Fibroblast of skin of abdomen (primary cell): Measurements from ENCODE around the gene SSC4D. TPM values are rescaled to one million over a fixed set of nuclear protein-coding genes. Genes with fewer than 3 reads are reported as not detected.
"Not testable (repeated sequence)": the region's sequence is repeated elsewhere in the genome, so short reads cannot be mapped to it uniquely, and the experiment has no call there.

Experiments used
- DNase-seq: peaks from one replicate; pipeline ENCODE4 v3.0.0-alpha.2; 2013
- polyA plus RNA-seq, 2 experiments: library from polyadenylated mRNA; unstranded; fragments of 120-200 nt; gene quantifications; one replicate each; pipeline ENCODE4 v1.2.1, GENCODE V29; 2013; ENCODE audit not compliant: insufficient read length in 2 of 2

SSC4D gene
- polyA plus RNA-seq (2013, experiment 1 of 2; ENCODE audit: insufficient read length), result 0.84 TPM
- 0.93 TPM for polyA plus RNA-seq (2013, experiment 2 of 2; ENCODE audit: insufficient read length)

DNA sequence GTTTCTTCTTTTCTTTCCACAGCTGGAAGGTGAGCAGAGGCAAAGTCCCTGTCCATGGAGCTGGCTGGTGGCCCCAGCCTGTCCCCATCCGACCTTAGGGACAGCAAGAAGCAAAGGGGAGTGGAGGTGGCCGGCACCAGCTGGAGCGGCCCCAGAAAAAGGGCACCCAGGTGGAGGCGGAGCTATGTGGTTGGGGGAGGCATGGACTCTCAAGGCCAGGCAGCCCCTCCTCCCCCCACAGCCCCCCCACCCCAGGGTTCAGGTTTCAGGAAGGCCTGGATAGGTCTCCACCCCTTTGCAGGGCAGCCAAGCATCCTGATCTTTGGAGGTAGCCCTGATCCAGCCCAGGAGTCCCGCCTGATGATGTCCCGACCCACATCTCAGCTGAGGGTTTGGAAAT lies at the start of gene SSC4D:
Gene SSC4D, minus strand, starts transcription at position 161 of the 400 bp plus-strand sequence. CDS start 5,258 bp downstream, outside the sequence.
- no peak for DNase-seq

DNA sequence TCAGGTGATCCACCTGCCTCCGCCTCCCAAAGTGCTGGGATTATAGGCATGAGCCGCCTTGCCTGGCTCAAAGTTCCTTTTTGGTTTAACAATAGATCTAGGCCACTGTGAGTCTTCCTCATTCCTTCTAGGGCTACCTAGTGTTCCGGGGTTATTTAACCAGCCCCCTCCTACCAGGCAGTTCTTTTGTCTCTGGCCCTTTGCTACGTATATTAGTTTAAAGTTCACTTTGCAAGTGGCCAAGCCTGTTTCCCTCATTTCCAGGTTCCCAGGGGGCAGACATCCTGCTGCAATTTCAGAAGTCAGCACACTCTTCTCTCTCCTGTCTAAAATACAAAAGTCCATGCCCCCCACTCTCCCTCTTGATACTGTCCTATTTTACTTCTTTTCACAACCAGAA lies 49.0 kb upstream of the SSC4D start:
- not testable (repeated sequence) for DNase-seq

DNA sequence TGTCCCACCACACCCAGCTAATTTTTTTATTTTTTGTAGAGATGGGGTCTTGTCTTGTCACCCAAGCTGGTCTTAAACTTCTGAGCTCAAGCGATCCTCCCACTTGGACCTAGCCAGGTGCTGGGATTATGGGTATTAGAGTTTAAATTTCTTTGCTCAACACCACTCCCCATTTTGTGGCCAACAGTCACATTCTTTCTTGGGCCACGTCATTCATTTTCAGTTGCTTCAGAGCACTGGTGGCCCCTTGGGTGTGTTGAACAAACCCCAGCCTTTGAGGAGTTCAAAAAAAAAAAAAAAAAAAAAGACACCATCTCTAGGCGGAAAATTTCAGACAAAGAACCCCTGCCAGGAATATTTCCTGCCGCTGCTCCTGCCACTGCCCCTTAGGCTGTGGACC lies 47.5 kb upstream of the SSC4D start:
- not testable (repeated sequence) for DNase-seq

DNA sequence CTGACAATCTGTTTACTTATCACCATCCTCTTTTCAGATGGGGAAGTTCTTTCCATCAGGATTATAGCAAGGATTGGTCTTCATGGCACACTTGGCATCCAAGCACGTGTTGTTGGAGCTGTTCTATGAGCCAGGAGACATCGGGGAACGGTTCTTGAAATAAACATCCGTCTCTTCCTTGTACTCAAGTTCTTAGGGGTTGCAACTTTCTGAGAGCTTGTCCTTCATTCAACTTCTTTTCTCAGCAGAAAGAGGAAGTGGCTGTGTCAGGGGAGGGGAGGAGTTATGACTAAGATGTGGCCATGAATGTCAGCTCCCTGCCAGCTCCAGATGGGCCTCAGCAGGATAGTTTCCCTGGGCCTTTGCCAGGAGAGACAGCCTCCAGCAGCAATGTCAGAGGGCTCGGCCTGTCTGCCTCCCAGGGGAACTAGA lies 36.1 kb upstream of the SSC4D start:
- peak; percentile 83 for DNase-seq

DNA sequence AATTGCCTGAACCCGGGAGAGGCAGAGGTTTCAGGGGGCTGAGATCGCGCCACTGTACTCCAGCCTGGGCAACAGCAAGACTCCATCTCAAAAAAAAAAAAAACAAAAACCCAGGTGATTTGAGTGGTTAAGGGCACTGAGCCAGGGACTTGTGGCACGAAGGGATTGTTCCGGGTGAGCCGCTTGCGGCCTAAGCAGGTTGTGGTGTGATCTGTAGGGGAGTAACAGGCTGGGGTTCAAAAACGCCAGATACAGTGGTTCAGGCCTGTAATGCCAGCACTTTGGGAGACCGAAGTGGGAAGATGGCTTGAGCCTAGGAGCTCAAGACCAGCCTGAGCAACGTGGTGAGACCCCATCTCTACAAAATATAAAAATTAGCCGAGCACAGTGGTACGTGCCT lies 34.3 kb upstream of the SSC4D start:
- DNase-seq, result not testable (repeated sequence)

DNA sequence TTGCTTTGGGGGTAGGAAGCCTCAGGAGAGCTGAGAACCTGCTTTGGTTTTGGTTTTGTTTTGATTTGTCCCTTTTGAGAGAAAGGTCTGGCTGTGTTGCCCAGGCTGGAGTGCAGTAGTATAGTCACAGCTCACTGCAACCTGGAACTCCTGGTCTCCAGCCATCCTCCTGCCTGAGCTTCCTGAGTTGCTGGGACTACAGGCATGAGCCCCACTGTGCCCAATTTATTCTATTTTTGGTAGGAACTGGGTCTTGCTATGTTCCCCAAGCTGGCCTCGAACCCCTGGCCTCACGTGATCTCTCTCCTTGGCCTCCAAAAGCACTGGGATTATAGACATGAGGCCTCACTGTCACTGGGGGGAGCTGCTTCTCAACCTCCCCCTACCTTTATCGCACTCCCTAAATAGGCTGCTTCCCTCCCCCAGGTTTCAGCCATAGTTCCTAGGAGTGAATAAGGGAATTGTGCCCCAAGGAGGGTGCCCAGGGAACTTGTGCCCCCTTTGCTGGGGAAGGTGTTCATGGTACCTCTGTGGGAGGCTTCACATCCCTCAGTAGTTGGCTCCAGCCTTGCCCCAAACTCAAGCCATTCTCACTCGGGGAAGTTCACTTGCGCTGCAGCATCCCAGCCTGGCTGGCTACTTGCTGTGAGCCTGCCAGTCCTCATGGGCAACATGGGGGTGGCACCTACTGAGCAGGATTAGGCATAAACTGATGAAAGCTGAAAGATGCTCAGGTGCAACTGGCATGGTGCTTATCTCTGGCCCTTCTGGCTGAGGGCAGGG lies 33.4 kb upstream of the SSC4D start:
- DNase-seq, result not testable (repeated sequence)

DNA sequence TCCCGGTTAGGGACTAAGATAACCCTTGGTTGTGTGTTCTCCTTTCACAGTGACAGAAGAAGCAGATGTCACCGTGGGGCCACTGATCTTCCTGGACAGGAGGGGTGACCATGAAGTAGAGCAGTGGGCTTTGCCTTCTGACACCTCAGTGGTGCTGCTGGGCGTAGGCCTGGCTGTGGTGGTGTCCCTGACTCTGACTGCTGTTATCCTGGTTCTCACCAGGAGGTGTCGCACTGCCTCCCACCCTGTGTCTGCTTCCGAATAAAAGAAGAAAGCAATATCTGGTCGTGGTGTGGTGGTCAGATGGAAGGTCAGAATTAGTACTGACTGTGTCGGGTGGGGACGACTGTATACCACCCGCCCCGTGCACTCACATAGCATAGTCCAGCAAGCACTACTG lies 32.3 kb upstream of the SSC4D start:
- not testable (repeated sequence) for DNase-seq

DNA sequence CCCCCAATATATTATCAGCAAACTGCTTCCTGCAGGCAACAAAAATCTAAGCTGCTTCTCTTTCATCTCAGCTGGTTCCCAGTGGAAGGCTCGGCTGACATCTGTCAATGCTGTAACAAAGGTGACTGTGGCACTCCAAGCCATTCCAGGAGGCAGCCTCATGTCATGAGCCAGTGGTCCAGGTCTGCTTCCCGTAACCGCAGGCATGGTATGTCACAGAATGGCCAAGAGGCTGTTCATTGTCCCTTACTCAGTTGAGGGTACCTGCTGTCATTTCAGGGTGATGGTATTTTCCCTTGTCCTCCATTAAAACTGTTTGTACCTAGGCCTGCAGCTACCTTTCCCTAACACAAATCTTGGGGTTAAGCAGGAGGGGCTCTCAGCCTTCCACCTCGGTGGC lies 30.9 kb upstream of the SSC4D start:
- DNase-seq, result not testable (repeated sequence)

DNA sequence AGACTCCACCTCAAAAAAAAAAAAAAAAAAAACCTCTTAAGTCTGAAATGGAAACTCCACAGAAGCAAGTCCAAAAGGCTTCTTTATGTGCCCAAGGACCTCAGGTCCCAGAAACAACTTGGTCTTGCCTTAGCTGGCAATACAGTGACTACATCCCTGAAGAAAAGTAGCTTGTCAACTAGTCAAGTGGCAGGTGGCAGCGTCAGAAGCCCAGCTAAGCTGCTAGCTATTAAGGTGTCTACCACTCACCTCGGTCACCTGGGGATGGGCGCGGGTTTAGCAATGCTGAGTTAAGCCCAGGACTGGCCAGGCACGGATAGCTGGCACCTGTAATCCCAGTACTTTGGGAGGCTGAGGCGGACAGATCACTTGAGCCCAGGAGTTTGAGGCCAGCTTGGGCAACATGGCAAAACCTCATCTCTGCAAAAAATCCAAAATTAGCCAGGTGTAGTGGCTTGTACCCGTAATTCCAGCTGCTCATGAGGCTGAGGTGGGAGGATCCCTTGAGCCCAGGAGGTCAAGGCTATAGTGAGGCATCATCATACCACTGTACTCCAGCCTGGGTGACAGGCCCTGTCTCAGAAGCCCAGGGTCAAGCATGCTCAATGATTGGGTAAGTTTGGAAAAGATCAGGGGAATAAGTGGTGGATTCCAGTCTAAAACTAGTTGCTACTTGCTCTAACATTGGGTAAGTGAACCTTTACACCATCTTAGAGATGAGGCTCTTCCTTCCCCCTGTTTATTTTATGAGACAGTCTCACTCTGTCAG lies 29.8 kb upstream of the SSC4D start:
- not testable (repeated sequence) for DNase-seq

DNA sequence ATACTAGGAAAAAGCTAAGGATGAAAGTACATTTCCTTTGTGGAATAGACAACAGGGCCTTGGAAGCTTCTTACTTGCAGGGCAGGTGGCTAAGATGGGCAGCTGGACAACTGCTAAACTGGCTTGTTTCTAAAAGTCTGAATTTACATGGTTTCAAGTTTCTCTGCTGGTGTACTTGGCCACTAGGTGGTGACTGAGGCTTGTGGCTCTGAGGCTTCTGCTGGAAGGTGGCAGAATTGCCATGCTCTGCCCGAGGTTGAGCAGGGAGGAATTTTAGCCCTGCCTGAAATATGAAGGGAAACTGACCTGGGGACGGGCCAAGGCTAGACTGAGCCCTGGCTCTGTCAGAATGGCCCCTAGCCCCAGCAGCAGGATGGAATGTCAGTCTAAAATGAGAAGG lies 28.4 kb upstream of the SSC4D start:
- peak; percentile 65 for DNase-seq

DNA sequence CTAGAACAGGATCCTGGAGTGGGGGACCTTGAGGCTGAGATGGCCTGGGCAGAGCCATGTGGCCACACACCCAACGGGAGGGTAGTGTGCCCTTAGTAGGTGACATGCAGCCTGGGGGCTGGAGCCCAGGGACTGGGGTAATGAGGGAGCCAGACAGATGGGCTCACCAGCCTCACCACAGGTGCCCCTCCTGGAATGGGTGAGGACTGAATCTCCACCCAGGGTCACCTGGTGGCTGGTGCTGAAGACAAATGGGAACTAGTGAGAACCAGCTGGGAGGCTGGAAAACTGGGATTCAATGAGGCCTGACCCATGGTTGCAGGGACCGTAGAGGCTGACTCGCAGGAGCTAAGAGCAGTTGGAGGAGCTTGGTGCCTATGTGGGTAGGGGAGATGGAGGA lies 21.3 kb upstream of the SSC4D start:
- DNase-seq, result no peak

DNA sequence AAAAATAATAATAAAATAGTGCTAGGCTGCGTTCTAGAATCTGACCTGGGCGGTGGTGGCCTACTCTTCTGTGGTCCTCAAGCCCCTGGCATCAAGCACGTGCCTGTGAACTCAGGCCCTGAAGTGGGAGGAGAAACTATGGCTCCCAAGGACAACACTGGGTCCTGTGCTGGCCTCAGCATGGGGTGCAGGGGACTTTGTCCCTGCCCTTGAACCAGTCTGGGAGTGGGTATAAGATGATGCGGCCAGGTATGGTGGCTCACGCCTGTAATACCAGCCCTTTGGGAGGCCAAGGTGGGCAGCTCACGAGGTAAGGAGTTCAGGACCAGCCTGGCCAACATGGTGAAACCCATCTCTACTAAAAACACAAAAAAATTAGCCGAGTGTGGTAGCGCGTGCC lies 20.7 kb upstream of the SSC4D start:
- DNase-seq, result no peak

DNA sequence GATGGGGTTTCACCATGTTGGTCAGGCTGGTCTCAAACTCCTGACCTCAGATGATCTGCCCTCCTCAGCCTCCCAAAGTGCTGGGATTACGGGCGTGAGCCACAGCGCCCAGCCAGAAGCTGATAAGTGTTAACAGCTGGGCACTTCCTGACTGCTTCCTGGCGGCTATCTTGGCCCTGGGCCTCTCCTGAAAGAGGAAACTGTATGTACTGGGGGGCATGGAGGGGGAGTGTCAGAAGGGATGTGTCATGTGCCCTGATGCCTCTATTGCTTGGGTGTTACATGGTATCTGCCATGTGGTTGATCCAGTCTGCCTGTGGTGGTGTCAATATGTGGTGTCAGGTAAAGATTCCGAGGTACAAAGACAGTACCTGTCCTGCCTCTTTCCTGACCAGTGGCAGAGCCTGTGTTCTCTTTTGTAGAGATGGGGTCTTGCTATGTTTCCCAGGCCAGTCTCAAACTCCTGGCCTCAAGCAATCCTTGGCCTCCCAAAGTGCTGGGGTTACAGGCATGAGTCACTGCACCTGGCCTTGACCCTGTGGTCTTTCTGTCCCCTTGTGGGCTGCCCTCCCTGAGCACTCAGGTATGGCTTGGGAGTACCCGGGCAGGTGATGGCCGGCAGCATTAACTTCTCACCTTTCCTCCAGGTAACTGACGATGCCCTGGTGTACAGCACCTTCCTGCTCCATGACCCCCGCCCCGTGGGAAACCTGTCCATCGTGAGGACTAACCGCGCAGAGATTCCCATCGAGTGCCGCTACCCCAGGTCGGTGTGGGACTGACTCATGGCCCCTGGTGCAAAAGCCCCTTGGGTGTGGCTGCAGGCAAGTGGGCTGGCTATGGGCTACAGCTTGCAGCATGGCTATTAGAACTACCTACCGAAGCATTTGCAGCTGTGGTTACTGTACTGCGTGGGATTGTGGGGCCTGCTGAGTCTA lies 19.6 kb upstream of the SSC4D start:
- peak; percentile 48 for DNase-seq

DNA sequence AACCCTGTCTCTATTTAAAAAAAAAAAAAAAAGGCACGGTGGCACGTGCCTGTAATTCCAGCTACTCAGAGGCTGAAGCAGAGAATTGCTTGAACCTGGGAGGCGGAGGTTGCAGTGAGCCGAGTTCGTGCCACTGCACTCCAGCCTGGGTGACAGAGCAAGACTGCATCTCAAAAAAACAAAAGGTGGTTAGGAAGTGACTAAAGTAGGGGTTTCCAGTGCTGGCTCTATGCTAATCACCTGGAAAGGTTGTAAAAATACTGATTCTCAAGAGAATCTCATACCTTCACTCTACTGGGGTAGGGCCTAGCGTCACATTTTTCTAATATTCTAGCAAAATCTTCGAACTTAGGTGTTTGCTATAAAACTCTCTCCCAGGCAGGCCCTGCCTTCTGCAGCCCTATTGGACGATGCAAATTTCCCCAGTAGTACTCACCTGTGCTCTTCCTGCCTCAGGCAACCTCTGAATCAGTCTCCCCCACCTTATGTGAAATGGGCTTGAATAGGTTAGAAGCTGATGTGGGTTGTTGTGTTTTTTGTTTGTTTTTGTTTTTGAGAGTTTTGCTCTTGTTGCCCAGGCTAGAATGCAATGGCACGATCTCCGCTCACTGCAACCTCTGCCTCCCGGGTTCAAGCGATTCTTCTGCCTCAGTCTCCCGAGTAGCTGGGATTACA lies 18.8 kb upstream of the SSC4D start:
- no peak for DNase-seq

DNA sequence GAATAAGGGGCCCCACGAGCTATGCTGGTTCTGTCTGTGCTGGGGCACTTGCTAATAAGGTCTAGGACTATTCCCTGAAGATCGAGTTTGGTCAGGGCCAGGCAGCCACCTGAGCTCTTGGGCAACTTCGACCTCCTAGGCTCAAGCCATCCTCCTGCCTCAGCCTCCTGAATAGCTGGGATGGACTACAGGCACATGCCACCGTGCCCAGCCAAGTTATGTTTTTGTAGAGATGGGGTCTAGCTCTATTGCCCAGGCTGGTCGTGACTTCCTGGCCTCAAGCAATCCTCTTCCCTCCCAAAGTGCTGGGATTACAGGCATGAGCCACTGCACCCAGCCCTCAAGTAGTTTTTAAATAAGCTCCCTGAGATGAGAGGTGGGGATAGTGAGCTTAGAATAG lies 18.1 kb upstream of the SSC4D start:
- DNase-seq, result no peak

DNA sequence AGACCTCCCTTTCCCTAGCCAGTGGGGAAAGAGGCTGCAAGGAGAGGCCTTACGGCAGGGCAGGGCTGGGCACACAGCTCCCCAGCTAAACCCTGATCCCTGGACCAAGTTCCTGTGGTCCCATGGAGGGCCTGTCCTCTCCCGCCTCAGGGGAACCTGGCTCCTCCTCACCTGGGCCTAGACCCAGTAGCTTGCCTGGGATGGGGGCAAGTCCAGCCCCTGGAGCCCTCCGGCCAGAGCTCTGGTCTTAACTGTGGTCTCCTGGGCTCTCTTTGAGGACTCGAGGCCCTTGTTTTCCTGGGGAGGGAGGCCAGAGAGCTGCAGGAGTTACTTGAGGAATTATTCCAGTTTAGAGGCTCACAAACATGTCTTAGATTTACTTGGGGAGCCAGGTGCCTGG lies 16.7 kb upstream of the SSC4D start:
- DNase-seq, result no peak

DNA sequence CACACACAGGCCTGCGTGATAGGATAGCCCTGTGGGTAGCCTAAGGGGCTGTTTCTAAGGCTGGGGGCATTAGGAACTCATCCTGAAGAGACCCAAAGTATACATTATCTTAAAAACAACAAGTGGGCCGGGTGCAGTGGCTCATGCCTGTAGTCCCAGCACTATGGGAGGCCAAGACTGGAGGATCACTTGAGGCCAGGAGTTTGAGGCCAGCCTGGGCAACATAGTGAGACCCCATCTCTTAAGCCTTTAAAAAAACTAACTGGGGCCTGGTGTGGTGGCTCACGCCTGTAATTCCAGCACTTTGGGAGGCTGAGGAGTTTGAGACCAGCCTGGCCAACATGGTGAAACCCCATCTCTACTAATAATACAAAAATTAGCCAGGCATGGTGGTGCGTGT lies 16.1 kb upstream of the SSC4D start:
- not testable (repeated sequence) for DNase-seq

DNA sequence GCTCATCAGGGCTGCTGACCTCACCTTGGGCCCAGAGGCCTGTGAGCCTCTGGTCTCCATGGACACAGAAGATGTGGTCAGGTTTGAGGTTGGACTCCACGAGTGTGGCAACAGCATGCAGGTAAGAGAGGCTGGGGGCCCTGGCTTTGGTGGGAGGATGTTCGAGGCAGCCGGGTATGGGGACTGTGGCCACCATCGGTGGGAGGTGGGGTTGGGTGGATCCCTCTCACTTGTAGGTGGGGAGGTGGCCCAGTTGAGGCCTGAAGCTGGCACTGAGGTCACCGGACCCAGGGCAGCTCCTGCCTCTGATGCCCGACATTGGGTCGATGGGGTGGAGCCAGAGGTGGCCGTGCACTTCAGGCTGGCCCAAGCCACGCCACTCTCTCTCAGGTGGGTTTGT lies 15.7 kb upstream of the SSC4D start:
- DNase-seq, result no peak

DNA sequence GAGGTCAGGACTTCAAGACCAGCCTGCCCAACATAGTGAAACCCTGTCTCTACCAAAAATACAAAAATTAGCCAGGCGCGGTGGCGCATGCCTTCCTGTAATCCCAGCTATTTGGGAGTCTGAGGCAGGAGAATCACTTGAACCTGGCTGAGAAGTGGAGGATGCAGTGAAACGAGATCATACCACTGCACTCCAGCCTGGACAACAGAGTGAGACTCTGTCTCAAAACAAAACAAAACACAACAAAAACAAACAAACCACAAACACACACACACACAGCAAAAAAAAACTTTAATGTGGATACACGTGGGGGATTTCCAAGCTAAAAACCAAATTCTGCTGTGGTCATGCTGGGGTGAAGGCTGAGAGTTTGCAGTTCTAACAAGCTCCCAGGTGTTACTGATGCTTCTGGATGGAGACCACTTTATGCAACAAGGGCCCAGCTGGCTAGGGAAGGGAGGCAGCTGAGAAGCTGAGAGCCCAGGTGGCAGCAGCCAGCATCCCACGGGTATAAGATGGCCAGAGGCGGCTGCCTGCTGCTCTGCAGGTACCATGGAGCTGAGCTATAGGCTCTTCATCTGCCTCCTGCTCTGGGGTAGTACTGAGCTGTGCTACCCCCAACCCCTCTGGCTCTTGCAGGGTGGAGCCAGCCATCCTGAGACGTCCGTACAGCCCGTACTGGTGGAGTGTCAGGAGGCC lies 15.1 kb upstream of the SSC4D start, which contains the start of gene ZP3:
Gene ZP3, plus strand, starts transcription at position 538 of the 699 bp plus-strand sequence. Its CDS starts 15 bp downstream, at position 553.
- no peak for DNase-seq

DNA sequence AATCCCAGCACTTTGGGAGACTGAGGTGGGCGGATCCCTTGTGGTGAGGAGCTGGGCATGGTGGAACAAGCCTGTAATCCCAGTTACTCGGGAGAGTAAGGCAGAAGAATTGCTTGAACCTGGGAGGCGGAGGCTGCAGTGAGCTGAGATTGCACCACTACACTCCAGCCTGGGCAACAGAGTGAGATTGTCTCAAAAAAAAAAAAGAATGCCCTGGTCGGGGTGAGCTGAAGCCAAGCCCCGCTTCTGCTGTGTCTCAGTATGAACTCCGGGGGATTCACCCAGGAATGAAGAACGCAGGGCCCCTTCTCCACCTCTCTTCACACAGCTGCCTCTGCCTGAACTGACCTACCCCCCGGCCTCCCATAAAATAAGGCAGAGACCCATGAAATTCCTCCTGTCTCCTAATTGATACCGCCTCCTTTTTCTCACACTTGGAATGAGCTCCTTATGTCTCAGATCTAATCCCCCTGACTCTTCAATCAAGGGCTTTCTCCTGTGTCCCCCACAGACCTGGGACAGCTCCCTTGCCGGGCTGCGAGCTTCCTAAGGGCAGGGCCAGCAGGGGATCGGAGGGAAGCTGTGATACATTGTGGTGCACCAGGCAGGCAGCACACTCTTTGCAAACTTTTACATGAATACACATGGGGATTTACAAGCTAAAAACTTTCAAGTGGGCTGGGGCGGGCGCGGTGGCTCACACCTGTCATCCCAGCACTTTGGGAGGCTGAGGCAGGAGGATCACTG lies 14.3 kb upstream of the SSC4D start:
- DNase-seq, result peak; percentile 13
